IMR-90 (cell line): ENCODE results near the gene NLGN2. TPM values are rescaled to one million over a fixed set of nuclear protein-coding genes. Genes with fewer than 3 reads are reported as not detected.

Experiments
- ATAC-seq: fragments of 200-7000 bp; cut with Tn5 transposase; 2 replicates; pipeline ENCODE4 v1.9.1; 2020; ENCODE audit warnings: low read depth, mild to moderate bottlenecking, moderate library complexity
- BruUV-seq: library from RNA; stranded (reverse); fragments of 400-500 nt; replicated peaks from 2 replicates; lab custom pipeline; 2021; lab: Mats Ljungman, UMichigan
- CTCF ChIA-PET: fragments of 300-600 bp; formaldehyde crosslinking; extraction: SDS; loops from one replicate; lab custom pipeline; 2021; ENCODE audit warnings: antibody characterized with exemption; lab: Yijun Ruan, JAX
- POLR2A ChIA-PET: fragments of 300-600 bp; sonication (Branson Sonifier 250); formaldehyde crosslinking; loops from one replicate; lab custom pipeline; 2022; ENCODE audit warnings: antibody characterized with exemption; ENCODE audit not compliant: unreplicated experiment; lab: Charles Lee
- DNase-seq: peaks from one replicate; pipeline ENCODE4 v3.0.0; 2013
- H2AFZ ChIP-seq: replicated peaks from 2 replicates; pipeline ENCODE3; 2013; ENCODE audit warnings: low read length, mild to moderate bottlenecking; ENCODE audit not compliant: poor library complexity
- H2AK5ac ChIP-seq: 2 replicates; pipeline ENCODE4 v1.6.1; 2013; ENCODE audit warnings: low read depth, low read length, inconsistent platforms
- H2AK9ac ChIP-seq: replicated peaks from 2 replicates; pipeline ENCODE3; 2013; ENCODE audit warnings: mild to moderate bottlenecking, low read depth, low read length, moderate library complexity; ENCODE audit not compliant: poor library complexity
- H2BK120ac ChIP-seq: 2 replicates; pipeline ENCODE4 v1.6.1; 2013; ENCODE audit warnings: low read depth, low read length, inconsistent platforms
- H2BK15ac ChIP-seq: 3 replicates; pipeline ENCODE4 v1.6.1; 2013; ENCODE audit warnings: low read depth, low read length, inconsistent platforms
- H2BK20ac ChIP-seq: 2 replicates; pipeline ENCODE4 v1.6.1; 2013; ENCODE audit warnings: low read depth, mild to moderate bottlenecking, inconsistent platforms, low read length, moderate library complexity
- H2BK5ac ChIP-seq: 2 replicates; pipeline ENCODE4 v1.6.1; 2013; ENCODE audit warnings: mild to moderate bottlenecking, low read depth, low read length, inconsistent platforms; ENCODE audit not compliant: poor library complexity, severe bottlenecking
- H3K14ac ChIP-seq: replicated peaks from 2 replicates; pipeline ENCODE4 v1.6.1; 2013; ENCODE audit warnings: low read depth, low read length, inconsistent platforms
- H3K18ac ChIP-seq: 2 replicates; pipeline ENCODE4 v1.6.1; 2013; ENCODE audit warnings: low read depth, low read length, control low read depth
- H3K23ac ChIP-seq: 2 replicates; pipeline ENCODE4 v1.6.1; 2013; ENCODE audit warnings: low read depth, low read length, inconsistent platforms
- H3K27ac ChIP-seq: 2 replicates; pipeline ENCODE4 v1.5.1; 2013; ENCODE audit warnings: mild to moderate bottlenecking, control low read depth, low read length; ENCODE audit not compliant: insufficient read depth
- H3K27me3 ChIP-seq: 2 replicates; pipeline ENCODE4 v1.6.1; 2013; ENCODE audit warnings: low read length; ENCODE audit not compliant: control insufficient read depth, insufficient read depth
- H3K36me3 ChIP-seq: 2 replicates; pipeline ENCODE4 v1.6.1; 2013; ENCODE audit warnings: low read length, mixed read lengths; ENCODE audit not compliant: control insufficient read depth, insufficient read depth
- H3K4ac ChIP-seq: 2 replicates; pipeline ENCODE4 v1.6.1; 2013; ENCODE audit warnings: low read depth, low read length, inconsistent platforms
- H3K4me1 ChIP-seq: 2 replicates; pipeline ENCODE4 v1.6.1; 2013; ENCODE audit warnings: low read length, mixed read lengths; ENCODE audit not compliant: control insufficient read depth, insufficient read depth
- H3K4me2 ChIP-seq: 2 replicates; pipeline ENCODE4 v1.6.1; 2013; ENCODE audit warnings: low read depth, mild to moderate bottlenecking, control low read depth, low read length, moderate library complexity
- H3K4me3 ChIP-seq: 2 replicates; pipeline ENCODE4 v1.5.1; 2013; ENCODE audit warnings: low read depth, mild to moderate bottlenecking, control low read depth, low read length, moderate library complexity; ENCODE audit not compliant: insufficient read depth
- H3K56ac ChIP-seq: 2 replicates; pipeline ENCODE4 v1.6.1; 2013; ENCODE audit warnings: low read length, inconsistent platforms; ENCODE audit not compliant: insufficient read depth; ENCODE audit errors: extremely low read depth
- H3K79me1 ChIP-seq, 2 experiments: 2 replicates each; pipeline ENCODE4 v1.6.1; 2013; ENCODE audit warnings: low read length in 2 of 2, inconsistent platforms in 1 of 2, low read depth in 1 of 2
- H3K9ac ChIP-seq: 2 replicates; pipeline ENCODE4 v1.6.1; 2013; ENCODE audit warnings: low read depth, low read length, control low read depth
- H3K9me1 ChIP-seq: 2 replicates; pipeline ENCODE4 v1.6.1; 2013; ENCODE audit warnings: low read length, inconsistent platforms; ENCODE audit not compliant: insufficient read depth
- H3K9me3 ChIP-seq: 2 replicates; pipeline ENCODE4 v1.6.1; 2013; ENCODE audit warnings: low read length; ENCODE audit not compliant: control insufficient read depth, insufficient read depth
- H4K20me1 ChIP-seq: 2 replicates; pipeline ENCODE4 v1.6.1; 2013; ENCODE audit warnings: low read length, inconsistent platforms; ENCODE audit not compliant: insufficient read depth
- H4K5ac ChIP-seq: 2 replicates; pipeline ENCODE4 v1.6.1; 2013; ENCODE audit warnings: mild to moderate bottlenecking, low read depth, low read length, control low read depth
- H4K8ac ChIP-seq, 2 experiments: 2 replicates each; pipeline ENCODE4 v1.6.1; 2013; ENCODE audit warnings: low read depth in 2 of 2, low read length in 2 of 2, control low read depth in 1 of 2, inconsistent platforms in 1 of 2
- H4K91ac ChIP-seq: 2 replicates; pipeline ENCODE4 v1.6.1; 2013; ENCODE audit warnings: low read depth, low read length, inconsistent platforms; ENCODE audit not compliant: insufficient read depth
- BHLHE40 ChIP-seq: fragments of 150-350 bp; IDR thresholded peaks from 2 replicates; pipeline ENCODE4 v1.6.1; 2016; ENCODE audit warnings: mild to moderate bottlenecking, low read depth, low read length
- CHD1 ChIP-seq: IDR thresholded peaks from 2 replicates; pipeline ENCODE4 v1.6.1; 2012; ENCODE audit warnings: low read depth, low read length, improper control_type of control experiment
- CTCF ChIP-seq: conservative IDR thresholded peaks from 2 replicates; pipeline ENCODE4 v1.5.1; 2012; ENCODE audit warnings: mild to moderate bottlenecking, low read depth, low read length, improper control_type of control experiment
- ELK1 ChIP-seq: fragments of 150-350 bp; IDR thresholded peaks from 2 replicates; pipeline ENCODE4 v1.6.1; 2016; ENCODE audit warnings: low read depth, mild to moderate bottlenecking, low read length, moderate library complexity, borderline replicate concordance
- FOS ChIP-seq: fragments of 150-350 bp; IDR thresholded peaks from 2 replicates; pipeline ENCODE4 v1.6.1; 2016; ENCODE audit warnings: low read depth, low read length
- MAFK ChIP-seq: IDR thresholded peaks from 2 replicates; pipeline ENCODE4 v1.6.1; 2012; ENCODE audit warnings: low read depth, low read length, improper control_type of control experiment
- MXI1 ChIP-seq: IDR thresholded peaks from 2 replicates; pipeline ENCODE4 v1.6.1; 2012; ENCODE audit warnings: low read depth, mild to moderate bottlenecking, low read length, moderate library complexity, borderline replicate concordance
- NFE2L2 ChIP-seq: fragments of 150-350 bp; IDR thresholded peaks from 2 replicates; pipeline ENCODE4 v1.6.1; 2016; ENCODE audit warnings: low read depth, mild to moderate bottlenecking, low read length
- POLR2A ChIP-seq: IDR thresholded peaks from 2 replicates; pipeline ENCODE4 v1.6.1; 2012; ENCODE audit warnings: mild to moderate bottlenecking, low read depth, low read length
- RAD21 ChIP-seq: IDR thresholded peaks from 2 replicates; pipeline ENCODE4 v1.6.1; 2012; ENCODE audit warnings: low read length, improper control_type of control experiment
- RCOR1 ChIP-seq: IDR thresholded peaks from 2 replicates; pipeline ENCODE4 v1.6.1; 2012; ENCODE audit warnings: mild to moderate bottlenecking, low read length, improper control_type of control experiment; ENCODE audit not compliant: insufficient replicate concordance
- RFX5 ChIP-seq: IDR thresholded peaks from 2 replicates; pipeline ENCODE4 v1.8.0; 2012; ENCODE audit warnings: low read depth, mild to moderate bottlenecking, low read length, moderate library complexity
- SMC3 ChIP-seq: fragments of 150-350 bp; IDR thresholded peaks from 2 replicates; pipeline ENCODE4 v1.6.1; 2016; ENCODE audit warnings: low read depth, mild to moderate bottlenecking, antibody characterized with exemption, low read length, moderate library complexity
- USF2 ChIP-seq: fragments of 150-350 bp; IDR thresholded peaks from 2 replicates; pipeline ENCODE4 v1.6.1; 2017; ENCODE audit warnings: mild to moderate bottlenecking, antibody characterized with exemption, low read length, low read depth
- WGBS, 2 experiments: methylation state at CpG; one replicate each; pipeline versions ENCODE4 v1.1.5 to v1.1.7; 2013; ENCODE audit warnings: missing lambda C conversion rate in 2 of 2; ENCODE audit not compliant: insufficient read length in 1 of 2; ENCODE audit errors: extremely low coverage in 2 of 2; 5-methylcytosine and 5-hydroxymethylcytosine counted together
- dilution Hi-C: fragments of 300-500 bp; cut with HindIII; formaldehyde crosslinking; loops from one replicate; pipeline ENCODE4 v1.14.3; 2018; ENCODE audit warnings: low sequenced_read_pairs; ENCODE audit not compliant: unreplicated experiment
- in situ Hi-C: fragments of 300-500 bp; cut with MboI; formaldehyde crosslinking; loops from 3 replicates; pipeline ENCODE4 v1.14.3; 2019; ENCODE audit warnings: low sequenced_read_pairs, inconsistent platforms, mixed read lengths
- intact Hi-C: fragments of 100-400 bp; cut with micrococcal nuclease; formaldehyde crosslinking; loops from 2 replicates; pipeline ENCODE4 v1.10.0; 2022
- polyA plus RNA-seq, 3 experiments: library from polyadenylated mRNA; depleted of rRNA; stranded (reverse); fragments of >200 nt; gene quantifications; 2 replicates each; pipeline ENCODE4 v1.2.3, GENCODE V29; 2012; ENCODE audit warnings: low replicate concordance in 1 of 3
- total RNA-seq: library from RNA; depleted of rRNA; stranded (reverse); fragments of >200 nt; gene quantifications from 2 replicates; pipeline ENCODE4 v1.2.3, GENCODE V29; 2012

NLGN2 gene
- total and polyA plus RNA-seq, 2 of the 4 experiments (the other 2 are of a cell fraction), result 1.8 to 38.1 TPM

GRCh38 chr17:7398612-7399011, 9.0 kb upstream of the NLGN2 start:
- Histone ChIP-seq H3K4me1 (peaks cover 8% of the 10 kb centered on the region), H3K9me3 (no peaks in the 10 kb centered on the region), H2BK120ac (no peak overlapping the region), H3K27ac (no peak overlapping the region), H3K4me2 (no peak overlapping the region), H3K23ac (no peak overlapping the region), H4K20me1 (no peaks in the 10 kb centered on the region), H2AFZ (no peak overlapping the region), H3K4ac (no peak overlapping the region), H4K91ac (no peak overlapping the region), H2AK9ac (no peak overlapping the region), H3K18ac (no peak overlapping the region), H2AK5ac (no peak overlapping the region), H4K8ac (no peak overlapping the region), H3K56ac (no peak overlapping the region), H3K36me3 (no peaks in the 10 kb centered on the region), H2BK5ac (no peak overlapping the region), H3K27me3 (no peaks in the 10 kb centered on the region), H3K9me1 (peaks cover 4% of the 10 kb centered on the region; the same call in 1 of the 2 replicates), H3K14ac (no peak overlapping the region), H2BK15ac (no peak overlapping the region), H3K4me3 (no peak overlapping the region), H2BK20ac (no peak overlapping the region), H4K5ac (no peak overlapping the region), H3K9ac (no peak overlapping the region), H3K79me1 (peaks cover 15 to 32% of the 10 kb centered on the region in 2 experiments)
- ChIA-PET CTCF (interaction anchor here (0.6 kb wide), 1 partner anchor 43 kb away, joined by 5 read pairs; no protein-coding TSS in a partner anchor), POLR2A (no interaction called here)
- intact Hi-C loops (no loop called here), in situ Hi-C loops (no loop called here), dilution Hi-C loops (no loop called here)
- BruUV-seq, result no TSS peak
- DNase-seq, result no peak
- WGBS, 2 experiments, result no CpG with 5 or more reads among the region's 2 CpGs
- no peak for ATAC-seq
- TF ChIP-seq RAD21 (no peak), CTCF (no peak), USF2 (no peak), FOS (no peak), ELK1 (no peak), MAFK (no peak), MXI1 (no peak), RCOR1 (no peak), SMC3 (no peak), NFE2L2 (no peak), CHD1 (no peak), POLR2A (no peak), BHLHE40 (no peak), RFX5 (no peak)
